Gastrocnemius medialis (tissue), 4 donors: ENCODE measurements around the gene MAFF. TPM values are rescaled to one million over a fixed set of nuclear protein-coding genes. Genes with fewer than 3 reads are reported as not detected.
A peak's percentile ranks its signal among the peaks of the same experiment; 100 is the strongest.

ENCODE experiments used
- ATAC-seq, 2 donors: fragments of 150-250 bp; one replicate each; pipeline ENCODE4 v1.9.1; 2016
- DNase-seq, 2 donors: peaks; one replicate each; pipeline ENCODE4 v3.0.0-alpha.2; 2019
- H3K27ac ChIP-seq, 4 donors: fragments of 200-600 bp; sonication (generic); 1 replicate in 1 of 4; 2 replicates in 3 of 4; pipeline ENCODE4 v1.5.1; 2016 to 2018; ENCODE audit warnings: mild to moderate bottlenecking in 2 of 4, moderate library complexity in 1 of 4
- H3K27me3 ChIP-seq, 3 donors: fragments of 200-600 bp; sonication (generic) in 2 of 3; 1 replicate in 1 of 3; 2 replicates in 2 of 3; pipeline versions ENCODE4 v1.5.1 to v1.6.0; 2016 to 2019; ENCODE audit warnings: mild to moderate bottlenecking in 1 of 3, moderate library complexity in 1 of 3
- H3K36me3 ChIP-seq, 2 donors: fragments of 200-600 bp; sonication (generic) in 1 of 2; one replicate each; pipeline ENCODE4 v1.5.1; 2017 to 2018
- H3K4me1 ChIP-seq, 2 donors: fragments of 200-600 bp; sonication (generic) in 1 of 2; one replicate each; pipeline ENCODE4 v1.5.1; 2016 to 2017; ENCODE audit warnings: mild to moderate bottlenecking in 2 of 2
- H3K4me3 ChIP-seq, 4 donors: fragments of 200-600 bp; sonication (generic) in 3 of 4; 1 replicate in 1 of 4; 2 replicates in 3 of 4; pipeline ENCODE4 v1.5.1; 2016 to 2019; ENCODE audit warnings: mild to moderate bottlenecking in 2 of 4
- H3K9me3 ChIP-seq, 3 donors: fragments of 200-600 bp; sonication (generic) in 2 of 3; 1 replicate in 1 of 3; 2 replicates in 2 of 3; pipeline ENCODE4 v1.5.1; 2016 to 2019
- CTCF ChIP-seq, 5 experiments: fragments of 450-650 bp in 3 of 5; fragments of 200-600 bp in 2 of 5; sonication (generic) in 2 of 5; IDR thresholded peaks in 4 of 5; conservative IDR thresholded peaks in 1 of 5; 1 replicate in 4 of 5; 2 replicates in 1 of 5; pipeline ENCODE4 v1.5.1; 2016 to 2019; ENCODE audit warnings: antibody characterized with exemption in 5 of 5, mild to moderate bottlenecking in 3 of 5, moderate library complexity in 3 of 5
- POLR2A ChIP-seq, 2 donors: fragments of 450-650 bp; IDR thresholded peaks; one replicate each; pipeline ENCODE4 v1.6.1; 2017; ENCODE audit warnings: antibody characterized with exemption in 2 of 2, mild to moderate bottlenecking in 2 of 2, moderate library complexity in 2 of 2
- in situ Hi-C, 4 donors: fragments of 200-750 bp; cut with MboI; loops; one replicate each; pipeline versions ENCODE4 v1.15.0 to v1.8.0; 2017; ENCODE audit warnings: low sequenced_read_pairs in 4 of 4
- intact Hi-C: fragments of 100-400 bp; cut with DNase I; formaldehyde crosslinking; loops from one replicate; pipeline ENCODE4 v1.15.1; 2023; ENCODE audit warnings: low total_unique reads
- total RNA-seq, 4 donors: library from RNA; depleted of rRNA; stranded (reverse); fragments of >200 nt; gene quantifications; one replicate each; pipeline versions ENCODE4 v1.1.0 to v1.2.3, GENCODE V29; 2016

The MAFF gene
- total RNA-seq, 4 donors from 2014 or later: 19.3 to 448 (median 33.4) TPM

- in situ Hi-C loops: no loop called here
- H3K36me3 ChIP-seq: no peaks in the 10 kb centered on the region
Observed at GRCh38 chr22:38181453-38182200, 20.2 kb upstream of the MAFF start, which contains the start of gene PLA2G6. PLA2G6 (minus strand) TSS chr22:38181830; CDS start chr22:38169426, 12,404 bp downstream.

GRCh38 chr22:38184788-38185187 lies 17.0 kb upstream of the MAFF start:
- Histone ChIP-seq H3K36me3 (no peaks in the 10 kb centered on the region), H3K27ac (peak overlapping the region in 1 of 4 donors; percentile 87), H3K4me1 (peaks cover 34 to 35% of the 10 kb centered on the region in 2 donors), H3K27me3 (no peaks in the 10 kb centered on the region), H3K4me3 (no peak overlapping the region), H3K9me3 (no peaks in the 10 kb centered on the region)
- in situ Hi-C loops (no loop called here), intact Hi-C loops (no loop called here)
- TF ChIP-seq CTCF (IDR thresholded peaks at IDR 0.05 in 4 of 5, conservative IDR thresholded peaks at IDR 0.05 in 1 of 5): no peak
- no peak for TF ChIP-seq POLR2A (IDR thresholded peaks at IDR 0.05)
- DNase-seq: no peak
- no peak for ATAC-seq

More at GRCh38 chr22:38181453-38182200, 20.2 kb upstream of the MAFF start, which contains the start of gene PLA2G6:
- H3K4me3 ChIP-seq: peak within 1 kb of the TSS; percentile 66 to 71 (median 67)
- H3K4me1 ChIP-seq: peaks cover 47 to 49% of the 10 kb centered on the region in 2 donors
- no peaks in the 10 kb centered on the region for H3K9me3 ChIP-seq
- DNase-seq (peak; percentile 99), ATAC-seq (peak; percentile 58 to 69)
- peak; percentile 36 to 77 for TF ChIP-seq POLR2A (IDR thresholded peaks at IDR 0.05)
- no peak for TF ChIP-seq CTCF (IDR thresholded peaks at IDR 0.05 in 4 of 5, conservative IDR thresholded peaks at IDR 0.05 in 1 of 5)
- no peaks in the 10 kb centered on the region for H3K27me3 ChIP-seq
- intact Hi-C loops: loop anchor here (1.0 kb wide), 1 partner anchor 20 kb away; the partner anchor contains the start of gene MAFF
- H3K27ac ChIP-seq: peak within 1 kb of the TSS; percentile 93 to 97 (median 96)

- in situ Hi-C loops (no loop called here), intact Hi-C loops (no loop called here)
- Histone ChIP-seq H3K4me3 (no peak overlapping the region), H3K27ac (peak overlapping the region; percentile 62 to 87 (median 82)), H3K4me1 (peaks cover 20 to 22% of the 10 kb centered on the region in 2 donors), H3K27me3 (no peaks in the 10 kb centered on the region), H3K36me3 (no peaks in the 10 kb centered on the region), H3K9me3 (no peaks in the 10 kb centered on the region)
- ATAC-seq (no peak), DNase-seq (no peak)
- no peak for TF ChIP-seq POLR2A (IDR thresholded peaks at IDR 0.05)
- TF ChIP-seq CTCF (IDR thresholded peaks at IDR 0.05 in 4 of 5, conservative IDR thresholded peaks at IDR 0.05 in 1 of 5): no peak
Observed at GRCh38 chr22:38186429-38186828, 15.4 kb upstream of the MAFF start.

GRCh38 chr22:38187413-38188212 lies 14.2 kb upstream of the MAFF start:
- no peaks in the 10 kb centered on the region for H3K36me3 ChIP-seq
- H3K9me3 ChIP-seq: no peaks in the 10 kb centered on the region
- H3K4me3 ChIP-seq: no peak overlapping the region
- peak; percentile 87 to 95 for ATAC-seq
- H3K4me1 ChIP-seq: peaks cover 20 to 27% of the 10 kb centered on the region in 2 donors
- in situ Hi-C loops: no loop called here
- intact Hi-C loops: no loop called here
- no peaks in the 10 kb centered on the region for H3K27me3 ChIP-seq
- peak overlapping the region; percentile 62 to 87 (median 82) for H3K27ac ChIP-seq
- peak; percentile 66 to 84 for DNase-seq
- TF ChIP-seq POLR2A (IDR thresholded peaks at IDR 0.05) (peak in 1 of 2 donors; percentile 68), CTCF (IDR thresholded peaks at IDR 0.05 in 4 of 5, conservative IDR thresholded peaks at IDR 0.05 in 1 of 5) (no peak)
